H1 (cell line): Measurements from ENCODE around the gene SELENBP1. TPM values are rescaled to one million over a fixed set of nuclear protein-coding genes. Genes with fewer than 3 reads are reported as not detected.

Experiments
- CTCF ChIA-PET: fragments of 300-600 bp; sonication (Branson Sonifier 250); formaldehyde crosslinking; loops from one replicate; lab custom pipeline; 2021; ENCODE audit not compliant: partially characterized antibody; lab: Charles Lee
- POLR2A ChIA-PET: fragments of 300-600 bp; sonication (Branson Sonifier 250); formaldehyde crosslinking; loops from one replicate; lab custom pipeline; 2021; ENCODE audit warnings: inconsistent platforms; ENCODE audit not compliant: partially characterized antibody; lab: Charles Lee
- DNase-seq, 2 experiments: peaks; one replicate each; pipeline versions ENCODE4 v3.0.0 to v3.0.0-alpha.2; 2010 to 2022; ENCODE audit warnings: low spot score in 2 of 2, low read depth in 1 of 2, mixed read lengths in 1 of 2
- FAIRE-seq: peaks from 2 replicates; lab custom pipeline; 2011; peaks lifted over from hg19 to GRCh38; lab: Jason Lieb, UNC
- H2AFZ ChIP-seq: 2 replicates; pipeline ENCODE4 v1.8.1; 2012; ENCODE audit warnings: low read length, inconsistent platforms
- H2AK5ac ChIP-seq: 2 replicates; pipeline ENCODE4 v1.6.1; 2013; ENCODE audit warnings: low read depth, low read length
- H2BK120ac ChIP-seq: replicated peaks from 2 replicates; pipeline ENCODE3; 2013; ENCODE audit warnings: low read depth, low read length, inconsistent platforms
- H2BK12ac ChIP-seq: 2 replicates; pipeline ENCODE4 v1.6.1; 2013; ENCODE audit warnings: low read depth, low read length
- H2BK15ac ChIP-seq: 2 replicates; pipeline ENCODE4 v1.6.1; 2013; ENCODE audit warnings: low read length
- H2BK20ac ChIP-seq: 2 replicates; pipeline ENCODE4 v1.6.1; 2013; ENCODE audit warnings: low read length
- H2BK5ac ChIP-seq: 2 replicates; pipeline ENCODE4 v1.6.1; 2013; ENCODE audit warnings: low read depth, low read length
- H3K14ac ChIP-seq: 2 replicates; pipeline ENCODE4 v1.6.1; 2013; ENCODE audit warnings: inconsistent platforms; ENCODE audit not compliant: insufficient read length
- H3K18ac ChIP-seq: 2 replicates; pipeline ENCODE4 v1.6.1; 2013; ENCODE audit warnings: low read length; ENCODE audit errors: extremely low read depth
- H3K23ac ChIP-seq: 2 replicates; pipeline ENCODE4 v1.6.1; 2013; ENCODE audit warnings: inconsistent platforms; ENCODE audit not compliant: insufficient read length
- H3K23me2 ChIP-seq: 2 replicates; pipeline ENCODE4 v1.6.1; 2013; ENCODE audit warnings: low read depth, low read length
- H3K27ac ChIP-seq: 2 replicates; pipeline ENCODE4 v1.6.1; 2011; ENCODE audit warnings: low read depth, low read length, inconsistent platforms
- H3K27me3 ChIP-seq, 4 experiments: replicated peaks in 1 of 4; 1 replicate in 1 of 4; 2 replicates in 3 of 4; pipeline versions ENCODE4 v1.6.1 to v1.8.1; 2011 to 2013; ENCODE audit warnings: low read length in 3 of 4, mild to moderate bottlenecking in 3 of 4, inconsistent platforms in 2 of 4, mixed read lengths in 2 of 4, moderate library complexity in 1 of 4; ENCODE audit not compliant: control insufficient read depth in 3 of 4, insufficient read depth in 3 of 4; ENCODE audit errors: extremely low read depth in 1 of 4
- H3K36me3 ChIP-seq, 4 experiments: 2 replicates each; pipeline versions ENCODE4 v1.6.1 to v1.8.1; 2011 to 2013; ENCODE audit warnings: mild to moderate bottlenecking in 4 of 4, low read length in 3 of 4, moderate library complexity in 2 of 4, control low read depth in 1 of 4, inconsistent platforms in 1 of 4; ENCODE audit not compliant: insufficient read depth in 4 of 4, control insufficient read depth in 2 of 4
- H3K4ac ChIP-seq: replicated peaks from 2 replicates; pipeline ENCODE3; 2013; ENCODE audit warnings: low read length, low read depth, mixed read lengths, inconsistent platforms; ENCODE audit not compliant: insufficient read length
- H3K4me1 ChIP-seq, 4 experiments: replicated peaks in 1 of 4; 1 replicate in 1 of 4; 2 replicates in 3 of 4; pipeline versions ENCODE4 v1.6.1 to v1.8.1; 2011 to 2013; ENCODE audit warnings: low read length in 3 of 4, inconsistent platforms in 2 of 4, mixed read lengths in 1 of 4; ENCODE audit not compliant: insufficient read depth in 4 of 4, control insufficient read depth in 3 of 4
- H3K4me2 ChIP-seq, 2 experiments: 2 replicates each; pipeline versions ENCODE4 v1.6.1 to v1.8.1; 2011 to 2013; ENCODE audit warnings: low read depth in 2 of 2, low read length in 2 of 2, control low read depth in 1 of 2, inconsistent platforms in 1 of 2, mild to moderate bottlenecking in 1 of 2; ENCODE audit not compliant: insufficient read depth in 1 of 2
- H3K4me3 ChIP-seq, 4 experiments: fragments of 200-600, 300-600 bp in 1 of 4; sonication (generic), shearing (Covaris generic), sonication (Bioruptor Twin) in 1 of 4; 2 replicates each; pipeline versions ENCODE4 v1.5.1 to v1.8.1; 2011 to 2016; ENCODE audit warnings: low read length in 4 of 4, low read depth in 3 of 4, control low read depth in 2 of 4, inconsistent platforms in 2 of 4, mild to moderate bottlenecking in 2 of 4, mixed read lengths in 1 of 4, moderate library complexity in 1 of 4; ENCODE audit not compliant: insufficient read depth in 2 of 4; ENCODE audit errors: extremely low read depth in 1 of 4
- H3K56ac ChIP-seq: replicated peaks from 2 replicates; pipeline ENCODE3; 2013; ENCODE audit warnings: low read depth, mild to moderate bottlenecking, mixed read lengths, low read length, inconsistent platforms; ENCODE audit not compliant: insufficient read length
- H3K79me1 ChIP-seq: 2 replicates; pipeline ENCODE4 v1.6.1; 2013; ENCODE audit warnings: low read depth, low read length, control low read depth
- H3K79me2 ChIP-seq, 2 experiments: 2 replicates each; pipeline versions ENCODE4 v1.6.1 to v1.8.1; 2012 to 2013; ENCODE audit warnings: low read length in 2 of 2, mild to moderate bottlenecking in 2 of 2, inconsistent platforms in 1 of 2; ENCODE audit not compliant: insufficient read depth in 2 of 2, control insufficient read depth in 1 of 2
- H3K9ac ChIP-seq, 4 experiments: replicated peaks in 1 of 4; 1 replicate in 1 of 4; 2 replicates in 3 of 4; pipeline versions ENCODE4 v1.6.1 to v1.8.1; 2011 to 2013; ENCODE audit warnings: low read depth in 3 of 4, low read length in 3 of 4, control low read depth in 2 of 4, mild to moderate bottlenecking in 2 of 4, moderate library complexity in 2 of 4, inconsistent platforms in 1 of 4; ENCODE audit errors: extremely low read depth in 1 of 4
- H3K9me3 ChIP-seq, 2 experiments: 2 replicates each; pipeline versions ENCODE4 v1.6.1 to v1.8.1; 2012 to 2013; ENCODE audit warnings: mild to moderate bottlenecking in 2 of 2, moderate library complexity in 2 of 2, control low read depth in 1 of 2, inconsistent platforms in 1 of 2, low read depth in 1 of 2, low read length in 1 of 2, mixed read lengths in 1 of 2; ENCODE audit not compliant: insufficient read depth in 2 of 2
- H4K20me1 ChIP-seq, 2 experiments: replicated peaks in 1 of 2; 2 replicates each; pipeline versions ENCODE3 to v1.8.1; 2011 to 2013; ENCODE audit warnings: inconsistent platforms in 2 of 2, low read length in 2 of 2, mild to moderate bottlenecking in 1 of 2; ENCODE audit not compliant: insufficient read depth in 2 of 2, control insufficient read depth in 1 of 2
- H4K5ac ChIP-seq: 2 replicates; pipeline ENCODE4 v1.6.1; 2013; ENCODE audit warnings: low read length, low read depth, mixed read lengths, inconsistent platforms; ENCODE audit not compliant: insufficient read length
- H4K8ac ChIP-seq: 2 replicates; pipeline ENCODE4 v1.8.0; 2013; ENCODE audit warnings: mild to moderate bottlenecking, moderate library complexity, low read length, inconsistent platforms; ENCODE audit not compliant: insufficient read depth; ENCODE audit errors: extremely low read depth
- H4K91ac ChIP-seq: replicated peaks from 2 replicates; pipeline ENCODE3; 2013; ENCODE audit warnings: low read length, mixed read lengths, inconsistent platforms; ENCODE audit not compliant: insufficient read length
- CBX8 ChIP-seq: fragments of 300-800, 300-1000 bp; sonication (generic); IDR thresholded peaks from 2 replicates; pipeline ENCODE4 v1.7.1; 2016; ENCODE audit warnings: low read depth, low read length, borderline replicate concordance
- CHD1 ChIP-seq: IDR thresholded peaks from 2 replicates; pipeline ENCODE4 v1.6.1; 2012; ENCODE audit warnings: low read depth, low read length, improper control_type of control experiment
- SAP30 ChIP-seq: fragments of 300-600 bp; sonication (generic); IDR thresholded peaks from 2 replicates; pipeline ENCODE4 v1.7.1; 2012; ENCODE audit warnings: low read length, moderate library complexity, mild to moderate bottlenecking, inconsistent platforms; ENCODE audit not compliant: insufficient read depth, insufficient replicate concordance
- SIN3A ChIP-seq, 2 experiments: IDR thresholded peaks in 1 of 2; conservative IDR thresholded peaks in 1 of 2; 2 replicates each; pipeline ENCODE4 v1.6.1; 2011 to 2012; ENCODE audit warnings: low read length in 2 of 2, improper control_type of control experiment in 1 of 2, low read depth in 1 of 2, mild to moderate bottlenecking in 1 of 2
- WGBS, 2 experiments: shearing (Covaris generic) in 1 of 2; methylation state at CpG; one replicate each; pipeline versions ENCODE4 v1.1.6 to v1.1.7; 2013 to 2015; ENCODE audit warnings: low lambda C conversion rate in 2 of 2, mixed read lengths in 2 of 2, inconsistent platforms in 1 of 2, low coverage in 1 of 2, missing lambda C conversion rate in 1 of 2; ENCODE audit not compliant: insufficient replicate concordance in 2 of 2, insufficient coverage in 1 of 2, insufficient read length in 1 of 2; ENCODE audit errors: extremely low coverage in 1 of 2, missing lambda C conversion rate in 1 of 2; 5-methylcytosine and 5-hydroxymethylcytosine counted together
- polyA plus RNA-seq, 7 experiments: library from polyadenylated mRNA; depleted of rRNA in 3 of 7; stranded (reverse) in 5 of 7; unstranded in 2 of 7; fragments of >200 nt in 5 of 7; fragments of 200-250 nt in 2 of 7; gene quantifications; 1 replicate in 5 of 7; 2 replicates in 1 of 7; 4 replicates in 1 of 7; pipeline versions ENCODE4 v1.2.1 to v1.2.3, GENCODE V29; 2011 to 2013; ENCODE audit warnings: missing spikeins in 2 of 7, mixed read lengths in 2 of 7
- total RNA-seq: library from RNA; stranded (reverse); fragmentation: NEBNext Ultra II Directional; extraction: Animal tissue kit (Norgen Biotek cat#: 25700); gene quantifications from 2 replicates; pipeline ENCODE4 v1.2.1, GENCODE V29; 2021

Gene SELENBP1
- total and polyA plus RNA-seq, 2 of the 8 experiments (the other 6 are each of a cell fraction or from before 2014, with no cell fraction given) = 20.0 to 32.4 TPM

DNA sequence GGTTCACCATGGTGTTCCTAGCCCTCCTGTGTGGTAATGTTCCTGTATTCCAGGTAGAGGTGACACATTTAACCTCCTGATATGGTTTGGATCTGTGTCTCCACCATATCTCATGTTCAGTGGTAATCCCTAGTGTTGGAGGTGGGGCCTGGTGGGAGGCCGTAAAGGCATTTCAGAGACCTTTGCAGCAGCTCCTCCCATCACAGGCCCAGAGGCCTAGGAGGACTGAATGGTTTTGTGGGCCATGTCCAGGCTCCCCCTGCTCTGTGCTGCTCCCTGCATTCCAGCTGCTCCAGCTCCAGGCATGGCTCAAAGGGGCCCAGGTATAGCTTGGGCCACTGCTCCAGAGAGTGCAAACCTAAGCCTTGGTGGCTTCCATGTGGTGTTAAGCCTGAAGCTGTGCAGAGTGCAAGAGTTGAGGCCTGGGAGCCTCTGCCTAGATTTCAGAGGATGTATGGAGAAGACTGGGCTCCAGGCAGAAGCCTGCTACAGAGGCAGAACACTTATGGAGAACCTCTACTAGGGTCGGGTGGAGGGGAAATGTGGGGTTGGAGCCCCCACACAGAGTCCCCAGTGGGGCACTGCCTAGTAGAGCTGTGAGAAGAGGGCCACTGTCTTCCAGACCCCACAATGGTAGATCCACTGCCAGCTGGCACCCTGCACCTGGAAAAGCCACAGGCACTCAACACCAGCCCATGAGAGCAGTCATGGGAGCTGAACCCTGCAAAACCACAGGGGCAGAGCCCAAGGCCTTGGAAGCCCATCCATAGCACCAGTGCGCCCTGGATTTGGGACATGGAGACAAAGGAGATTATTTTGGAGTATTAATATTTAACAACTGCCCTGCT, 10.0 kb downstream of the SELENBP1 start:
- H3K4me3 ChIP-seq = no peak overlapping the region
- no peak overlapping the region for H4K5ac ChIP-seq
- peaks cover 0 to 9% (median 0%) of the 10 kb centered on the region in 4 experiments; a peak in 2 of 8 replicates for H3K36me3 ChIP-seq
- CTCF ChIA-PET = no interaction called here
- H3K79me2 ChIP-seq = no peaks in the 10 kb centered on the region
- no peak overlapping the region for H3K56ac ChIP-seq
- H3K4me1 ChIP-seq = no peaks in the 10 kb centered on the region
- DNase-seq (no peak), FAIRE-seq (no peak)
- H3K23me2 ChIP-seq = no peaks in the 10 kb centered on the region
- H2BK120ac ChIP-seq = no peak overlapping the region
- H3K14ac ChIP-seq = no peak overlapping the region
- TF ChIP-seq CBX8 = no peak
- TF ChIP-seq SIN3A (conservative IDR thresholded peaks at IDR 0.05 in 1 of 2, IDR thresholded peaks at IDR 0.05 in 1 of 2; ENCODE audit: low read depth in 1 of 2, low read length in 2 of 2) = no peak
- no peak for TF ChIP-seq SAP30
- no peak for TF ChIP-seq CHD1
- no peaks in the 10 kb centered on the region for H4K20me1 ChIP-seq
- H4K91ac ChIP-seq = no peak overlapping the region
- H2BK12ac ChIP-seq = no peak overlapping the region
- no peak overlapping the region for H2BK20ac ChIP-seq
- H3K9me3 ChIP-seq = peaks cover 10 to 15% of the 10 kb centered on the region in 2 experiments
- no peak overlapping the region for H3K9ac ChIP-seq
- POLR2A ChIA-PET = interaction anchor here (1.1 to 1.4 kb wide), 3 partner anchors 10 to 26 kb away, joined by 3 to 4 read pairs (median 4); partner anchors contain the start of gene SELENBP1
- H3K18ac ChIP-seq = no peak overlapping the region
- no peak overlapping the region for H4K8ac ChIP-seq
- H3K4me2 ChIP-seq = no peak overlapping the region
- no peak overlapping the region for H2BK15ac ChIP-seq
- H3K79me1 ChIP-seq = no peaks in the 10 kb centered on the region
- WGBS, 2 experiments = 89% methylated on average over 3 of the region's 3 CpGs; no CpG with 5 or more reads in 1 of the 2 experiments
- H3K23ac ChIP-seq = no peak overlapping the region
- H3K27ac ChIP-seq = no peak overlapping the region
- no peak overlapping the region for H2AFZ ChIP-seq
- no peak overlapping the region for H2AK5ac ChIP-seq
- no peaks in the 10 kb centered on the region for H3K27me3 ChIP-seq
- H2BK5ac ChIP-seq = no peak overlapping the region
- H3K4ac ChIP-seq = no peak overlapping the region
